Subcutaneous abdominal adipose tissue (tissue), 5 donors: Measurements from ENCODE around the gene MGAT5.

Source experiments
- H3K27ac ChIP-seq: one replicate; pipeline ENCODE4 v1.7.0; 2013; ENCODE audit warnings: low read depth, mild to moderate bottlenecking, inconsistent platforms, low read length, moderate library complexity
- H3K27me3 ChIP-seq, 5 donors: one replicate each; pipeline ENCODE4 v1.7.0; 2013; ENCODE audit warnings: low read length in 5 of 5, inconsistent platforms in 1 of 5; ENCODE audit not compliant: control insufficient read depth in 5 of 5, insufficient read depth in 4 of 5
- H3K36me3 ChIP-seq, 5 donors: one replicate each; pipeline ENCODE4 v1.7.0; 2013; ENCODE audit warnings: low read length in 5 of 5; ENCODE audit not compliant: control insufficient read depth in 5 of 5, insufficient read depth in 5 of 5
- H3K4me1 ChIP-seq, 5 donors: one replicate each; pipeline ENCODE4 v1.7.0; 2013; ENCODE audit warnings: low read length in 5 of 5, mild to moderate bottlenecking in 3 of 5, moderate library complexity in 1 of 5; ENCODE audit not compliant: control insufficient read depth in 5 of 5, insufficient read depth in 5 of 5
- H3K4me3 ChIP-seq, 5 donors: one replicate each; pipeline ENCODE4 v1.7.0; 2013; ENCODE audit warnings: low read length in 5 of 5, low read depth in 1 of 5
- H3K9ac ChIP-seq, 5 donors: one replicate each; pipeline ENCODE4 v1.7.0; 2013; ENCODE audit warnings: low read length in 5 of 5, mild to moderate bottlenecking in 4 of 5, moderate library complexity in 3 of 5
- H3K9me3 ChIP-seq, 5 donors: one replicate each; pipeline ENCODE4 v1.7.0; 2013; ENCODE audit warnings: low read length in 5 of 5; ENCODE audit not compliant: control insufficient read depth in 5 of 5
- donor health status: healthy.
- donor health status: healthy.
- donor health status: healthy.
- donor health status: healthy.
- donor health status: healthy.

MGAT5 gene

GRCh38 chr2:134295441-134295840 is 41.6 kb downstream of the MGAT5 start:
- H3K4me3 ChIP-seq: no peak overlapping the region
- H3K9me3 ChIP-seq: no peaks in the 10 kb centered on the region
- H3K27ac ChIP-seq: peak overlapping the region; percentile 43
- no peak overlapping the region for H3K9ac ChIP-seq
- no peaks in the 10 kb centered on the region for H3K27me3 ChIP-seq
- H3K4me1 ChIP-seq: peaks cover 0 to 18% (median 14%) of the 10 kb centered on the region in 5 donors
- peaks cover 0 to 6% (median 0%) of the 10 kb centered on the region in 5 donors for H3K36me3 ChIP-seq

DNA sequence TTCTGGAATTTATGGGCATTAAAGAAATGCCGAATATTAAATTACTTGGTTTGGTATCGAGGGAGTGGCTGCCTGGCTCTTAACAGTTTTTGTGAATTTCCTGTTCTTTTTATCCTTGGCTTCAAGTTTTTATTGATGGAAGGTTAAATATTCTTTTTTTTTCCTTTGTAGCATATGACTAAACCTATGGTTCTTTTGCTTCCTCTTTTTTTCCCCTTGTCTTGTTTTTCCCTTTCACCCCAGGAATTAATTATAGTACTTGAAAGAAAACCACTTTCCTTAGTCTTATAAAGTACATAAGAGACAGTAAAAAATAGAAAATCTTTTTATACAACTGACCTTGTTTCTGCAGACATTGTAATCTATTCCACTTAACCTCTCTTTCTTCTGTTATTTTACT is 42.4 kb downstream of the MGAT5 start:
- peaks cover 0 to 18% (median 13%) of the 10 kb centered on the region in 5 donors for H3K4me1 ChIP-seq
- no peak overlapping the region for H3K4me3 ChIP-seq
- H3K9ac ChIP-seq: no peak overlapping the region
- H3K27me3 ChIP-seq: no peaks in the 10 kb centered on the region
- peaks cover 0 to 6% (median 0%) of the 10 kb centered on the region in 5 donors for H3K36me3 ChIP-seq
- H3K27ac ChIP-seq: peak overlapping the region; percentile 32
- no peaks in the 10 kb centered on the region for H3K9me3 ChIP-seq

GRCh38 chr2:134299334-134299733 is 45.5 kb downstream of the MGAT5 start:
- Histone ChIP-seq H3K27me3 (no peaks in the 10 kb centered on the region), H3K36me3 (peaks cover 0 to 6% (median 0%) of the 10 kb centered on the region in 5 donors), H3K27ac (no peak overlapping the region), H3K9me3 (no peaks in the 10 kb centered on the region), H3K4me1 (peaks cover 0 to 20% (median 16%) of the 10 kb centered on the region in 5 donors), H3K9ac (no peak overlapping the region), H3K4me3 (no peak overlapping the region)

DNA sequence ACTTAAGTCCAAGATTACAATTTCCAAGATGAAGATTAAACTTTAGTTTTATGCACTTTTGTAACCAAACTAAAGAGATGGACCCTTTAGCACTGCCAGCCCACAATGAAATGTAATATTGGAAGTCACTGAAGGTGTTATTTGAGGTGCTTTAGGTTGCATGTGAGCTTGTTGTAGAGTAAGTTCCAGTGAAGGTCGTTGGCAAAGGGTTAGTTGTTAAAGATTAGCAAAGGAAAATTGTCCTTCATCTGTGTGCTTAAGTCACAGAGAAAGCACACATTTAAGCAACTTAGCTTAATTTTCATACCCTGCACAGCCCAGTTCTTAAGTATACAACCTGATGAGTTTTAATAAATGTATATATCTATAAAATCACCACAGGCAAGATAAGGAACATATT is 46.7 kb downstream of the MGAT5 start:
- Histone ChIP-seq H3K9me3 (no peaks in the 10 kb centered on the region), H3K9ac (no peak overlapping the region), H3K4me1 (peaks cover 0 to 12% (median 6%) of the 10 kb centered on the region in 5 donors), H3K27ac (no peak overlapping the region), H3K27me3 (no peaks in the 10 kb centered on the region), H3K36me3 (peaks cover 0 to 6% (median 0%) of the 10 kb centered on the region in 5 donors), H3K4me3 (no peak overlapping the region)

DNA sequence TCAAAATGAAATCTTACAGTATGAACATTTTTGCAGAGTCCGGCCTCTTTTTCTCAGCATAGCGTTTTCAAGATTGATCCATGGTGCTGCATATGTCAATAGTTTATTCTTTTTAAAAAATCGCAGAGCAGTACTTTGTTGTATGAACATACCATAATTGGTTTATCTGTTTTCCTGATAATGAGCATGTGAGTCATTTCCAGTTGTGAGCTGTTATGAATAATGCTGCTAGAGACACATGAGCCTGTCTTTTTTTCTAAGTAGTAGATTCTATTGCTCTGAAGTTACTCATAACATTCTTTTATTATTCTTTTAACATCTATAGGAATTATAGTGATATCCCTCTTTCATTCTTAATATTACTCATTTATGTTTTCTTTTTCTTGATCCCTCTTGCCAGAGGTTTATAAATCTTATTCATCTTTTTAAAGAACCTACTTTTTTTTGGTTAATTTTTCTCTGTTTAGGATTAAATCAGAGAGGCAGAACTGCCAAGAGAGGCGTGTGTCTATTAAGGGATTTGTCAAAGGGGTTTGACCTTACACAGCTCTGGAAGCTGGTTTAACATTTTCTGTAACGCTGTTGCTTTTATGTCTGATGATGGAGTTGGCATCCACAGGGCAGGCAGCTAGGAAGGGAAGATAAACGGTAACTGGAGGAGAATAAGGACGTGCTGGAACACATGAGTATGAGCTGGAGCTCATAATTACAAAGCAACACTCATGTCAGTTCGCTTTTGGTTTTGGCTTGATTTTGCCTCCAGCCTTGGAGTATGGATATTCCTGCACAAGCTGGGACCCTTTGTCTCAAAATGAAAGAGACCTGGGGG is 47.4 kb downstream of the MGAT5 start:
- Histone ChIP-seq H3K4me1 (peaks cover 0 to 7% (median 0%) of the 10 kb centered on the region in 5 donors), H3K36me3 (peaks cover 0 to 6% (median 0%) of the 10 kb centered on the region in 5 donors), H3K9ac (no peak overlapping the region), H3K27me3 (no peaks in the 10 kb centered on the region), H3K27ac (no peak overlapping the region), H3K9me3 (no peaks in the 10 kb centered on the region), H3K4me3 (no peak overlapping the region)

DNA sequence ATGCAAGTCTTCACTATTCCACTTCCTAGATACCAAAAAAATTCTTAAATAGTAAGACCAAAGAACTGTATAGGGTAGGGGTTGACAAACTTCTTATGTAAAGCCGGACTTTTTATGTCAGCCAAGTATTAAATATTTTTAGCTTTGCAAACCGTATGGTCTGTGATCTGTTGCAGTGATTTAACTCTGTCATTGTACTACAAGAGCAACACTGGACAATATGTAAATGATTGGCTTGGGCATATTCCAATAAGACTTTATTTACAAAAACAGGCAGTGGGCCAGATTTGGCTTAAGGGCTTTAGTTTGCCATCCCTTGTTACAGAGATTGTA is 48.0 kb downstream of the MGAT5 start:
- Histone ChIP-seq H3K27me3 (no peaks in the 10 kb centered on the region), H3K9ac (no peak overlapping the region), H3K36me3 (peaks cover 0 to 6% (median 0%) of the 10 kb centered on the region in 5 donors), H3K27ac (no peak overlapping the region), H3K9me3 (no peaks in the 10 kb centered on the region), H3K4me1 (peaks cover 0 to 12% (median 2%) of the 10 kb centered on the region in 5 donors), H3K4me3 (no peak overlapping the region)

- Histone ChIP-seq H3K4me3 (no peak overlapping the region), H3K9ac (no peak overlapping the region), H3K27me3 (no peaks in the 10 kb centered on the region), H3K27ac (no peak overlapping the region), H3K4me1 (peaks cover 0 to 22% (median 4%) of the 10 kb centered on the region in 5 donors), H3K36me3 (peaks cover 0 to 6% (median 0%) of the 10 kb centered on the region in 5 donors), H3K9me3 (no peaks in the 10 kb centered on the region)
Observed at GRCh38 chr2:134304394-134305108, 50.7 kb downstream of the MGAT5 start.

DNA sequence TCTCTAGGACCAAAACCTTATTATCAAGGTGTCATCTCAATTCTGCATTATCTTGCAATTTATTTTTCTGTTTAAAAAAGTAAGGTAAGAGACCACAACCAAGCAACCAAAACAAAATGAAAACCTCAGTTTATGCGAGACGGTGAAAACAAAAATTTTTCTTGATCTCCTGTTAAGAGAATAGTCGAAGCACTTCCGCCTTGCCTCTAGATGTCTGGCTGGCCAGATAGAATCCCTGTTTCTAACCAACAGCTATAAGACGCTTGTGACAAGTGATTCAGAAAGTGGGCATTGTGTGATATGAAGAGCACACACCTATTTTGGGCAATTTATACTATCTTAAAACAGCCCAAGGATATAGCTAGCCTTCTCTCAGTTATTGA is 51.2 kb downstream of the MGAT5 start:
- peaks cover 0 to 22% (median 4%) of the 10 kb centered on the region in 5 donors for H3K4me1 ChIP-seq
- H3K36me3 ChIP-seq: peaks cover 0 to 4% (median 0%) of the 10 kb centered on the region in 5 donors
- H3K9me3 ChIP-seq: no peaks in the 10 kb centered on the region
- H3K4me3 ChIP-seq: no peak overlapping the region
- no peak overlapping the region for H3K9ac ChIP-seq
- H3K27me3 ChIP-seq: no peaks in the 10 kb centered on the region
- H3K27ac ChIP-seq: no peak overlapping the region

DNA sequence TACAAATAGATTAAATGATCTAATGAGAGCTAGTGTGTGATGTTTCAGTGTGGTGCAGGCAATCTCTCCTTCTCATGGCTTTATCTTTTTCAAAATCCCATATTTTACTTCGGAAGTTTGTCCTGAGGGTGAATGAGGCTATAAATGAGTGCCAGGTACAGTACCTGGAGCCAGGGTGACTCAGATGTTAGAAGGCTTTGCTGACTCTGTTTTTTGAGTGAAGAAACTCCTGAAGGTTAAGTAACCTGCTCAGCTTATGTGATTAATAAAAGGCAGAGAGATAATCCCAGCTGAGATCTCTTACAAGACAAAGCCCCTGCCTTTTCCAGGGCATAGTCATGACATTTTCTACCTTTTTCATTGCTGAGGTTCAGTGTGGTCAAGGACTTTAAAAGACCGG is 52.6 kb downstream of the MGAT5 start:
- H3K4me1 ChIP-seq: peaks cover 0 to 21% (median 3%) of the 10 kb centered on the region in 5 donors
- H3K36me3 ChIP-seq: peaks cover 0 to 2% (median 0%) of the 10 kb centered on the region in 5 donors
- H3K27me3 ChIP-seq: no peaks in the 10 kb centered on the region
- no peak overlapping the region for H3K4me3 ChIP-seq
- H3K9ac ChIP-seq: no peak overlapping the region
- no peaks in the 10 kb centered on the region for H3K9me3 ChIP-seq
- no peak overlapping the region for H3K27ac ChIP-seq

- H3K27ac ChIP-seq: no peak overlapping the region
- H3K4me3 ChIP-seq: no peak overlapping the region
- peaks cover 0 to 2% (median 0%) of the 10 kb centered on the region in 5 donors for H3K36me3 ChIP-seq
- no peaks in the 10 kb centered on the region for H3K9me3 ChIP-seq
- no peak overlapping the region for H3K9ac ChIP-seq
- peaks cover 0 to 17% (median 2%) of the 10 kb centered on the region in 5 donors for H3K4me1 ChIP-seq
- H3K27me3 ChIP-seq: no peaks in the 10 kb centered on the region
Observed at GRCh38 chr2:134307334-134307733, 53.5 kb downstream of the MGAT5 start.
